ENCODE measurements around the gene ARID5B.

GRCh38 chr10:61869041-61869675 lies 32.3 kb upstream of the ARID5B start:
- TF ChIP-seq CTCF (IDR thresholded peaks at IDR 0.05; ENCODE audit: low read length) (no peak), EZH2phosphoT487 (IDR thresholded peaks at IDR 0.05; ENCODE audit: low read length) (no peak)
